Measurements from ENCODE around the gene TMEM145. TPM values are rescaled to one million over a fixed set of nuclear protein-coding genes. Genes with fewer than 3 reads are reported as not detected.

TMEM145 gene
- total and polyA plus RNA-seq, 9 of the 15 experiments (the other 6 are each of a cell fraction or from before 2014, with no cell fraction given), result 0.80 to 5.5 (median 1.9) TPM; not detected in 3

GRCh38 chr19:42361545-42361910, 48.4 kb downstream of the TMEM145 start:
- Histone ChIP-seq H3K27ac (ENCODE audit: extremely low read depth, low read depth, low read length) (no peak overlapping the region), H3K79me2 (ENCODE audit: control insufficient read depth, insufficient read depth, low read length) (no peaks in the 10 kb centered on the region), H3K4me1 (replicated peaks in 1 of 2; ENCODE audit: control insufficient read depth in 2 of 2, insufficient read depth in 2 of 2, low read length in 2 of 2) (peaks cover 0 to 21% of the 10 kb centered on the region in 2 experiments; a peak in 2 of 5 replicates), H3K4me2 (ENCODE audit: insufficient read depth, low read length) (no peak overlapping the region), H3K9ac (ENCODE audit: insufficient read depth in 1 of 2, low read depth in 2 of 2, low read length in 2 of 2) (no peak overlapping the region), H4K20me1 (replicated peaks; ENCODE audit: control insufficient read depth, insufficient read depth, low read length) (no peaks in the 10 kb centered on the region), H3K9me3 (replicated peaks; ENCODE audit: control insufficient read depth, insufficient read depth, low read depth, low read length) (peaks cover 2% of the 10 kb centered on the region; the same call in 1 of the 2 replicates), H3K27me3 (ENCODE audit: control insufficient read depth in 2 of 2, insufficient read depth in 2 of 2, low read length in 2 of 2) (no peaks in the 10 kb centered on the region), H2AFZ (ENCODE audit: low read depth, low read length) (no peak overlapping the region), H3K36me3 (ENCODE audit: control insufficient read depth, insufficient read depth, low read length) (peaks cover 9% of the 10 kb centered on the region; the same call in 2 of the 3 replicates), H3K4me3 (no peak overlapping the region), H3K9me1 (ENCODE audit: control insufficient read depth, insufficient read depth, low read length) (no peaks in the 10 kb centered on the region)
- in situ Hi-C loops (cut with MboI), result no loop called here
- no TSS peak for BruUV-seq (replicated peaks)
- no peak for DNase-seq (ENCODE audit: extremely low read depth in 1 of 4, low spot score in 3 of 4)
- intact Hi-C loops (cut with micrococcal nuclease), result no loop called here
- no peak for FAIRE-seq
- ChIA-PET POLR2A (interaction anchor here (1.2 kb wide), 1 partner anchor 17 kb away, joined by 6 read pairs; no protein-coding TSS in a partner anchor), CTCF (ENCODE audit: low intra/inter-chr PET ratio) (no interaction called here)
- 41% methylated on average over 3 of the region's 7 CpGs for WGBS (ENCODE audit: insufficient coverage, low coverage, missing lambda C conversion rate)
- no peak for ATAC-seq
- TF ChIP-seq ZNF695 (CRISPR knock-in tag; IDR thresholded peaks at IDR 0.05) (no peak), ZNF592 (IDR thresholded peaks at IDR 0.05) (no peak)

All from K562 (cell line).